B cell (primary cell): ENCODE results near the gene CAMK1D. TPM values are rescaled to one million over a fixed set of nuclear protein-coding genes. Genes with fewer than 3 reads are reported as not detected.

Experiments
- ATAC-seq: fragments of 200-7000 bp; cut with Tn5 transposase; one replicate; pipeline ENCODE4 v1.10.0; 2021; ENCODE audit warnings: low read depth, mild to moderate bottlenecking, moderate number of reproducible peaks, moderate library complexity
- CTCF ChIA-PET: fragments of 350-600 bp; sonication (Branson Sonifier 250); formaldehyde crosslinking; loops from one replicate; lab custom pipeline; 2021; ENCODE audit warnings: antibody characterized with exemption, inconsistent platforms; lab: Charles Lee
- POLR2A ChIA-PET: fragments of 350-600 bp; sonication (Branson Sonifier 250); formaldehyde crosslinking; loops from one replicate; lab custom pipeline; 2021; ENCODE audit warnings: antibody characterized with exemption; lab: Charles Lee
- DNase-seq: peaks from one replicate; pipeline ENCODE4 v3.0.0; 2013
- H2AFZ ChIP-seq: 2 replicates; pipeline ENCODE4 v1.6.1; 2012; ENCODE audit warnings: mild to moderate bottlenecking, low read depth, low read length; ENCODE audit not compliant: insufficient read depth, poor library complexity, severe bottlenecking
- H3K27ac ChIP-seq, 2 donors: 1 replicate in 1 of 2; 2 replicates in 1 of 2; pipeline ENCODE4 v1.5.1; 2012 to 2013; ENCODE audit warnings: low read length in 2 of 2, mild to moderate bottlenecking in 2 of 2, moderate library complexity in 1 of 2
- H3K27me3 ChIP-seq, 4 experiments: fragments of 200-600 bp in 1 of 4; sonication (generic) in 1 of 4; replicated peaks in 1 of 4; 1 replicate in 2 of 4; 2 replicates in 2 of 4; pipeline versions ENCODE4 v1.6.1 to v1.7.0; 2013 to 2016; ENCODE audit warnings: low read length in 3 of 4, mild to moderate bottlenecking in 2 of 4, mixed read lengths in 1 of 4, moderate library complexity in 1 of 4; ENCODE audit not compliant: insufficient read depth in 4 of 4, control insufficient read depth in 3 of 4; ENCODE audit errors: control extremely low read depth in 1 of 4
- H3K36me3 ChIP-seq, 2 experiments: replicated peaks in 1 of 2; 1 replicate in 1 of 2; 2 replicates in 1 of 2; pipeline versions ENCODE4 v1.6.1 to v1.7.1; 2013; ENCODE audit warnings: low read length in 1 of 2; ENCODE audit not compliant: insufficient read depth in 2 of 2, control insufficient read depth in 1 of 2; ENCODE audit errors: control extremely low read depth in 1 of 2, extremely low read depth in 1 of 2
- H3K4me1 ChIP-seq, 2 donors: fragments of 200-600 bp in 1 of 2; sonication (generic) in 1 of 2; 1 replicate in 1 of 2; 2 replicates in 1 of 2; pipeline versions ENCODE4 v1.5.1 to v1.6.1; 2013 to 2017; ENCODE audit warnings: low read length in 2 of 2; ENCODE audit not compliant: control insufficient read depth in 2 of 2, insufficient read depth in 2 of 2
- H3K4me2 ChIP-seq: replicated peaks from 2 replicates; pipeline ENCODE3; 2012; ENCODE audit warnings: mild to moderate bottlenecking, low read depth, low read length; ENCODE audit not compliant: poor library complexity, severe bottlenecking
- H3K4me3 ChIP-seq, 5 experiments: fragments of 200-600 bp in 1 of 5; sonication (generic) in 1 of 5; 1 replicate in 3 of 5; 2 replicates in 2 of 5; pipeline versions ENCODE4 v1.5.1 to v1.7.0; 2011 to 2016; ENCODE audit warnings: low read length in 4 of 5, mild to moderate bottlenecking in 4 of 5, low read depth in 2 of 5, control low read depth in 1 of 5, moderate library complexity in 1 of 5; ENCODE audit not compliant: insufficient read depth in 1 of 5; ENCODE audit errors: control extremely low read depth in 1 of 5, extremely low read depth in 1 of 5
- H3K79me2 ChIP-seq: fragments of 200-600 bp; sonication (generic); one replicate; pipeline ENCODE4 v1.6.0; 2016; ENCODE audit warnings: low read length; ENCODE audit not compliant: control insufficient read depth, insufficient read depth
- H3K9ac ChIP-seq: fragments of 200-600 bp; sonication (generic); 2 replicates; pipeline ENCODE4 v1.6.1; 2017; ENCODE audit warnings: mild to moderate bottlenecking, low read length, moderate library complexity
- H3K9me3 ChIP-seq, 3 donors: one replicate each; pipeline versions ENCODE4 v1.6.1 to v1.7.1; 2013; ENCODE audit warnings: low read length in 2 of 3; ENCODE audit not compliant: control insufficient read depth in 2 of 3, insufficient read depth in 1 of 3; ENCODE audit errors: control extremely low read depth in 1 of 3
- H4K20me1 ChIP-seq: 2 replicates; pipeline ENCODE4 v1.6.0; 2012; ENCODE audit warnings: mild to moderate bottlenecking, low read length; ENCODE audit not compliant: insufficient read depth, control insufficient read depth, poor library complexity, severe bottlenecking
- H3K27ac Mint-ChIP-seq: one replicate; pipeline ENCODE4 v1.8.0; 2021; ENCODE audit warnings: mixed read lengths
- H3K27me3 Mint-ChIP-seq: one replicate; pipeline ENCODE4 v1.8.0; 2021; ENCODE audit warnings: mixed read lengths
- H3K4me1 Mint-ChIP-seq: one replicate; pipeline ENCODE4 v1.8.0; 2021; ENCODE audit warnings: mixed read lengths
- H3K4me3 Mint-ChIP-seq: one replicate; pipeline ENCODE4 v1.8.0; 2021; ENCODE audit warnings: mixed read lengths
- H3K9me3 Mint-ChIP-seq: one replicate; pipeline ENCODE4 v1.8.0; 2022; ENCODE audit warnings: mixed read lengths; ENCODE audit not compliant: insufficient read depth
- EZH2 ChIP-seq: IDR thresholded peaks from 2 replicates; pipeline ENCODE4 v1.6.1; 2012; ENCODE audit warnings: borderline replicate concordance, low read depth, mild to moderate bottlenecking, moderate library complexity, low read length; ENCODE audit not compliant: insufficient read depth, poor library complexity, severe bottlenecking
- WGBS: methylation state at CpG from one replicate; pipeline ENCODE4 v1.1.5; 2013; ENCODE audit warnings: missing lambda C conversion rate; ENCODE audit not compliant: insufficient coverage; 5-methylcytosine and 5-hydroxymethylcytosine counted together
- intact Hi-C: fragments of 100-400 bp; cut with micrococcal nuclease; formaldehyde crosslinking; loops from one replicate; pipeline ENCODE4 v1.10.0; 2022
- polyA plus RNA-seq: library from polyadenylated mRNA; depleted of rRNA; stranded (reverse); fragments of >200 nt; gene quantifications from 2 replicates; pipeline ENCODE4 v1.2.3, GENCODE V29; 2012
- total RNA-seq, 2 donors: library from RNA; stranded (reverse); fragments of 120-200 nt in 1 of 2; gene quantifications; 1 replicate in 1 of 2; 2 replicates in 1 of 2; pipeline versions ENCODE4 v1.2.3 to v1.2.4, GENCODE V29; 2013 to 2022
- TF ChIP-seq, protein P1 (sequence below): fragments of 200-600 bp; IDR thresholded peaks from one replicate; pipeline ENCODE4 v1.8.0; 2022; ENCODE audit warnings: antibody characterized with exemption, mild to moderate bottlenecking

Gene CAMK1D
- total and polyA plus RNA-seq, 2 donors (not counting 1 experiment from before 2014, with no cell fraction given): 34.1 to 69.7 TPM

GRCh38 chr10:12631787-12632562 is 282.6 kb downstream of the CAMK1D start:
- Mint-ChIP-seq H3K27ac (no peak overlapping the region), H3K4me1 (peaks cover 34% of the 10 kb centered on the region), H3K4me3 (no peak overlapping the region), H3K9me3 (no peaks in the 10 kb centered on the region), H3K27me3 (no peaks in the 10 kb centered on the region)
- Histone ChIP-seq H3K4me1 (no peaks in the 10 kb centered on the region), H3K4me2 (no peak overlapping the region), H3K9me3 (no peaks in the 10 kb centered on the region), H2AFZ (no peak overlapping the region), H3K27me3 (no peaks in the 10 kb centered on the region), H3K27ac (no peak overlapping the region), H3K9ac (no peak overlapping the region), H4K20me1 (peaks cover 80% of the 10 kb centered on the region), H3K36me3 (peaks cover 1 to 18% of the 10 kb centered on the region in 2 experiments), H3K79me2 (peaks cover 94% of the 10 kb centered on the region), H3K4me3 (no peak overlapping the region)
- DNase-seq (no peak), ATAC-seq (no peak)
- POLR2A ChIA-PET: no interaction called here
- TF ChIP-seq, protein P1, sequence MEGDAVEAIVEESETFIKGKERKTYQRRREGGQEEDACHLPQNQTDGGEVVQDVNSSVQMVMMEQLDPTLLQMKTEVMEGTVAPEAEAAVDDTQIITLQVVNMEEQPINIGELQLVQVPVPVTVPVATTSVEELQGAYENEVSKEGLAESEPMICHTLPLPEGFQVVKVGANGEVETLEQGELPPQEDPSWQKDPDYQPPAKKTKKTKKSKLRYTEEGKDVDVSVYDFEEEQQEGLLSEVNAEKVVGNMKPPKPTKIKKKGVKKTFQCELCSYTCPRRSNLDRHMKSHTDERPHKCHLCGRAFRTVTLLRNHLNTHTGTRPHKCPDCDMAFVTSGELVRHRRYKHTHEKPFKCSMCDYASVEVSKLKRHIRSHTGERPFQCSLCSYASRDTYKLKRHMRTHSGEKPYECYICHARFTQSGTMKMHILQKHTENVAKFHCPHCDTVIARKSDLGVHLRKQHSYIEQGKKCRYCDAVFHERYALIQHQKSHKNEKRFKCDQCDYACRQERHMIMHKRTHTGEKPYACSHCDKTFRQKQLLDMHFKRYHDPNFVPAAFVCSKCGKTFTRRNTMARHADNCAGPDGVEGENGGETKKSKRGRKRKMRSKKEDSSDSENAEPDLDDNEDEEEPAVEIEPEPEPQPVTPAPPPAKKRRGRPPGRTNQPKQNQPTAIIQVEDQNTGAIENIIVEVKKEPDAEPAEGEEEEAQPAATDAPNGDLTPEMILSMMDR: no peak
- 99% methylated on average over 11 of the region's 14 CpGs for WGBS
- CTCF ChIA-PET: no interaction called here
- intact Hi-C loops: no loop called here

GRCh38 chr10:12633776-12634620 is 284.7 kb downstream of the CAMK1D start:
- peaks cover 94% of the 10 kb centered on the region for H3K79me2 ChIP-seq
- H4K20me1 ChIP-seq: peaks cover 84% of the 10 kb centered on the region
- Mint-ChIP-seq H3K27me3 (no peaks in the 10 kb centered on the region), H3K9me3 (no peaks in the 10 kb centered on the region), H3K4me1 (peaks cover 35% of the 10 kb centered on the region), H3K4me3 (no peak overlapping the region), H3K27ac (no peak overlapping the region)
- H3K27me3 ChIP-seq: no peaks in the 10 kb centered on the region
- H3K4me1 ChIP-seq: peaks cover 0 to 3% of the 10 kb centered on the region in 2 donors
- DNase-seq: no peak
- intact Hi-C loops: no loop called here
- ATAC-seq: no peak
- WGBS: 96% methylated on average over 8 of the region's 11 CpGs
- H3K9me3 ChIP-seq: no peaks in the 10 kb centered on the region
- ChIA-PET POLR2A (no interaction called here), CTCF (interaction anchor here (0.7 kb wide), 1 partner anchor 22 kb away, joined by 3 read pairs; no protein-coding TSS in a partner anchor)
- TF ChIP-seq, protein P1: no peak
- no peak for TF ChIP-seq EZH2
- H2AFZ ChIP-seq: no peak overlapping the region
- peaks cover 0 to 27% of the 10 kb centered on the region in 2 experiments for H3K36me3 ChIP-seq
- H3K27ac ChIP-seq: no peak overlapping the region
- no peak overlapping the region for H3K9ac ChIP-seq
- H3K4me3 ChIP-seq: no peak overlapping the region
- H3K4me2 ChIP-seq: no peak overlapping the region
